ENCODE measurements around the gene MACROD2. TPM values are rescaled to one million over a fixed set of nuclear protein-coding genes. Genes with fewer than 3 reads are reported as not detected.

The MACROD2 gene
- polyA plus RNA-seq, 1 donor from 2014 or later, result 23.2 TPM

- no peaks in the 10 kb centered on the region for H3K79me2 ChIP-seq (replicated peaks; ENCODE audit: insufficient read depth, low read length)
- H3K27me3 ChIP-seq (ENCODE audit: insufficient read depth, low read depth, low read length), result no peaks in the 10 kb centered on the region
- H3K27ac ChIP-seq (ENCODE audit: low read length), result no peak overlapping the region
- no peak overlapping the region for H3K4me2 ChIP-seq (ENCODE audit: low read length)
- no peaks in the 10 kb centered on the region for H3F3A ChIP-seq (ENCODE audit: insufficient read depth, low read length, poor library complexity, severe bottlenecking)
- H2AFZ ChIP-seq (ENCODE audit: low read depth, low read length), result no peak overlapping the region
- H3K36me3 ChIP-seq (ENCODE audit: insufficient read depth, low read length), result no peaks in the 10 kb centered on the region
- no peaks in the 10 kb centered on the region for H4K20me1 ChIP-seq (ENCODE audit: insufficient read depth)
- no peak overlapping the region for H3K9ac ChIP-seq (ENCODE audit: low read length)
- H3K9me2 ChIP-seq (ENCODE audit: insufficient read depth, low read length), result no peaks in the 10 kb centered on the region
- H3K9me3 ChIP-seq (ENCODE audit: low read length), result no peaks in the 10 kb centered on the region
- TF ChIP-seq POLR2AphosphoS5 (IDR thresholded peaks at IDR 0.05), result peak; percentile 56
- TF ChIP-seq EP300 (conservative IDR thresholded peaks at IDR 0.05; ENCODE audit: poor library complexity, severe bottlenecking), result peak; percentile 75
- no peak for TF ChIP-seq TAF1 (IDR thresholded peaks at IDR 0.05; ENCODE audit: low read depth)
- no peak for TF ChIP-seq EZH2 (IDR thresholded peaks at IDR 0.05; ENCODE audit: borderline replicate concordance, insufficient read depth, low read length, poor library complexity, severe bottlenecking)
- H3K4me3 ChIP-seq (ENCODE audit: low read length), result no peak overlapping the region
Measured at GRCh38 chr20:13960119-13960518, 35.2 kb upstream of the MACROD2 start.

- no peak for TF ChIP-seq EZH2 (IDR thresholded peaks at IDR 0.05; ENCODE audit: borderline replicate concordance, insufficient read depth, low read length, poor library complexity, severe bottlenecking)
- no peak for TF ChIP-seq CTCF (IDR thresholded peaks at IDR 0.05; ENCODE audit: poor library complexity, severe bottlenecking)
- TF ChIP-seq POLR2AphosphoS5 (IDR thresholded peaks at IDR 0.05), result no peak
- TF ChIP-seq SMC3 (conservative IDR thresholded peaks at IDR 0.05; ENCODE audit: poor library complexity), result no peak
- no peak for TF ChIP-seq EP300 (conservative IDR thresholded peaks at IDR 0.05; ENCODE audit: poor library complexity, severe bottlenecking)
- TF ChIP-seq TAF1 (IDR thresholded peaks at IDR 0.05; ENCODE audit: low read depth), result no peak
- no peak for TF ChIP-seq RAD21 (conservative IDR thresholded peaks at IDR 0.05)
- TF ChIP-seq REST (IDR thresholded peaks at IDR 0.05; ENCODE audit: borderline replicate concordance), result no peak
- no peak for TF ChIP-seq MXI1 (conservative IDR thresholded peaks at IDR 0.05; ENCODE audit: poor library complexity, severe bottlenecking)
- H3K9ac ChIP-seq (ENCODE audit: low read length), result no peak overlapping the region
- H3K9me3 ChIP-seq (ENCODE audit: low read length), result no peaks in the 10 kb centered on the region
Measured at GRCh38 chr20:13960525-13960924, 34.8 kb upstream of the MACROD2 start.

More at GRCh38 chr20:13960525-13960924, 34.8 kb upstream of the MACROD2 start:
- no peaks in the 10 kb centered on the region for H3K36me3 ChIP-seq (ENCODE audit: insufficient read depth, low read length)
- no peak overlapping the region for H2AFZ ChIP-seq (ENCODE audit: low read depth, low read length)
- H3K27me3 ChIP-seq (ENCODE audit: insufficient read depth, low read depth, low read length), result no peaks in the 10 kb centered on the region
- no peaks in the 10 kb centered on the region for H3K9me2 ChIP-seq (ENCODE audit: insufficient read depth, low read length)
- no peak overlapping the region for H3K4me2 ChIP-seq (ENCODE audit: low read length)
- H3K4me3 ChIP-seq (ENCODE audit: low read length), result no peak overlapping the region
- H4K20me1 ChIP-seq (ENCODE audit: insufficient read depth), result no peaks in the 10 kb centered on the region
- H3K79me2 ChIP-seq (replicated peaks; ENCODE audit: insufficient read depth, low read length), result no peaks in the 10 kb centered on the region
- H3K27ac ChIP-seq (ENCODE audit: low read length), result no peak overlapping the region
- no peaks in the 10 kb centered on the region for H3F3A ChIP-seq (ENCODE audit: insufficient read depth, low read length, poor library complexity, severe bottlenecking)
